Ascending aorta (tissue), 2 donors: ENCODE data around the gene SLC25A13. TPM values are rescaled to one million over a fixed set of nuclear protein-coding genes. Genes with fewer than 3 reads are reported as not detected.

ENCODE experiments used
- DNase-seq, 2 donors: peaks; one replicate each; pipeline ENCODE4 v3.0.0-alpha.2; 2019; ENCODE audit warnings: low spot score in 2 of 2
- H3K27ac ChIP-seq, 2 donors: fragments of 200-600 bp; sonication (generic); one replicate each; pipeline ENCODE4 v1.5.1; 2016 to 2017; ENCODE audit warnings: mild to moderate bottlenecking in 1 of 2
- H3K27me3 ChIP-seq: fragments of 200-600 bp; sonication (generic); one replicate; pipeline ENCODE4 v1.5.1; 2017
- H3K36me3 ChIP-seq, 2 donors: fragments of 200-600 bp; sonication (generic); one replicate each; pipeline ENCODE4 v1.5.1; 2016
- H3K4me1 ChIP-seq, 2 donors: fragments of 200-600 bp; sonication (generic); one replicate each; pipeline ENCODE4 v1.5.1; 2016 to 2017; ENCODE audit warnings: mild to moderate bottlenecking in 1 of 2
- H3K4me3 ChIP-seq, 2 donors: fragments of 200-600 bp; sonication (generic); one replicate each; pipeline ENCODE4 v1.5.1; 2016 to 2017; ENCODE audit warnings: mild to moderate bottlenecking in 1 of 2
- H3K9me3 ChIP-seq, 2 donors: fragments of 200-600 bp; sonication (generic); one replicate each; pipeline ENCODE4 v1.5.1; 2016
- intact Hi-C: fragments of 100-400 bp; cut with DNase I; formaldehyde crosslinking; loops from one replicate; pipeline ENCODE4 v1.15.1; 2023
- total RNA-seq: library from RNA; depleted of rRNA; stranded (reverse); fragments of >200 nt; gene quantifications from one replicate; pipeline ENCODE4 v1.1.0, GENCODE V29; 2016
- TF ChIP-seq, protein P1 (sequence below), 3 experiments: fragments of 200-600 bp in 2 of 3; fragments of 450-650 bp in 1 of 3; sonication (generic) in 2 of 3; IDR thresholded peaks; one replicate each; pipeline ENCODE4 v1.5.1; 2016 to 2019; ENCODE audit warnings: antibody characterized with exemption in 3 of 3, mild to moderate bottlenecking in 1 of 3, moderate library complexity in 1 of 3

The SLC25A13 gene
- total RNA-seq, 1 donor from 2014 or later = 5.6 TPM

DNA sequence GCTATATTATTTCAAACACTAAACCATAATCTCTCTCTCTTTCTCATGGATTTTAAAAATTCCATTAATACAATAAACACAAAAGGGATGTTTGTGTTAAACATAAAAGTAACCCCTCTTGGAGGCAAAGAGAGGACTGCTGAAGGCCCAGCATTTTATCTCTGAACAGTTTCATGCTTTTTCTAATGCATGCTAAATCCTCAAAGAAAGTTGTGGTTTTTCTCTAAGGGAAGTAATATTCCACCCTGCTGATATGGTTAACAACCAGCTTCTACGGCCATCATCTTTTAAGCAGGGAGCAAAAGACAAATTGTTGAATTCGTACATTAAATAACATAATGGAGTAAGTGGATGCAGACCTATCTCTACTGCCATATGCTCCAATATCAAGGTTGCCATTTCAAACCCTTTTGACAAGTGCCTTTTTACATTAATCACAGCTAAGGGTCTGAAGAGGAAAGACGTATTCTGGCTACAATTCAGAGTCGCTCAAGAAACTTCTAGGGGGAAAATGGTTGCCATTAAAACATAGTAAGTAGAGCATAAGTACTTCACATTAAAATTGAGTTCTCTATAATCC is 103.1 kb downstream of the SLC25A13 start:
- no peak for DNase-seq
- H3K4me1 ChIP-seq = no peaks in the 10 kb centered on the region
- H3K4me3 ChIP-seq = no peak overlapping the region
- TF ChIP-seq, protein P1, sequence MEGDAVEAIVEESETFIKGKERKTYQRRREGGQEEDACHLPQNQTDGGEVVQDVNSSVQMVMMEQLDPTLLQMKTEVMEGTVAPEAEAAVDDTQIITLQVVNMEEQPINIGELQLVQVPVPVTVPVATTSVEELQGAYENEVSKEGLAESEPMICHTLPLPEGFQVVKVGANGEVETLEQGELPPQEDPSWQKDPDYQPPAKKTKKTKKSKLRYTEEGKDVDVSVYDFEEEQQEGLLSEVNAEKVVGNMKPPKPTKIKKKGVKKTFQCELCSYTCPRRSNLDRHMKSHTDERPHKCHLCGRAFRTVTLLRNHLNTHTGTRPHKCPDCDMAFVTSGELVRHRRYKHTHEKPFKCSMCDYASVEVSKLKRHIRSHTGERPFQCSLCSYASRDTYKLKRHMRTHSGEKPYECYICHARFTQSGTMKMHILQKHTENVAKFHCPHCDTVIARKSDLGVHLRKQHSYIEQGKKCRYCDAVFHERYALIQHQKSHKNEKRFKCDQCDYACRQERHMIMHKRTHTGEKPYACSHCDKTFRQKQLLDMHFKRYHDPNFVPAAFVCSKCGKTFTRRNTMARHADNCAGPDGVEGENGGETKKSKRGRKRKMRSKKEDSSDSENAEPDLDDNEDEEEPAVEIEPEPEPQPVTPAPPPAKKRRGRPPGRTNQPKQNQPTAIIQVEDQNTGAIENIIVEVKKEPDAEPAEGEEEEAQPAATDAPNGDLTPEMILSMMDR (IDR thresholded peaks at IDR 0.05) = no peak
- H3K36me3 ChIP-seq = no peaks in the 10 kb centered on the region
- intact Hi-C loops = no loop called here
- H3K27ac ChIP-seq = no peak overlapping the region
- no peaks in the 10 kb centered on the region for H3K9me3 ChIP-seq
- H3K27me3 ChIP-seq = no peaks in the 10 kb centered on the region

DNA sequence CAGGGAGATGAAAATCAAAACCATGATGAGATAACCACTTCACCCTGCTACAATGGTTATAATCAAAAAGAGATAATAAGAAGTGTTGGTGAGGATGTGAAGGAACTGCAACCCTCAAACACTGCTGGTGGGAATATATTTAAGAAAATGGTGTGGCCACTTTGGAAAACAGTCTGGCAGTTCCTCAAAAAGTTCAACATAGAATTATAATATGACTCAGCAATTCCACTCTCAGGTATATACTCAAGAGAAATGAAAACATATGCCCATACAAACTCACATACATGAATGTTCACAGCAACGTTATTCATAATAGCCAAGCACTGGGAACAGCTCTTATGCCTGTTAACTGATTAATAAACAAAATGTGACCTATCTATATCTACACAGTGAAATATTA is 104.8 kb downstream of the SLC25A13 start:
- intact Hi-C loops = no loop called here
- H3K4me1 ChIP-seq = no peaks in the 10 kb centered on the region
- H3K27me3 ChIP-seq = no peaks in the 10 kb centered on the region
- H3K4me3 ChIP-seq = no peak overlapping the region
- H3K36me3 ChIP-seq = no peaks in the 10 kb centered on the region
- no peak overlapping the region for H3K27ac ChIP-seq
- TF ChIP-seq, protein P1 (IDR thresholded peaks at IDR 0.05) = no peak
- no peaks in the 10 kb centered on the region for H3K9me3 ChIP-seq
- DNase-seq = no peak

DNA sequence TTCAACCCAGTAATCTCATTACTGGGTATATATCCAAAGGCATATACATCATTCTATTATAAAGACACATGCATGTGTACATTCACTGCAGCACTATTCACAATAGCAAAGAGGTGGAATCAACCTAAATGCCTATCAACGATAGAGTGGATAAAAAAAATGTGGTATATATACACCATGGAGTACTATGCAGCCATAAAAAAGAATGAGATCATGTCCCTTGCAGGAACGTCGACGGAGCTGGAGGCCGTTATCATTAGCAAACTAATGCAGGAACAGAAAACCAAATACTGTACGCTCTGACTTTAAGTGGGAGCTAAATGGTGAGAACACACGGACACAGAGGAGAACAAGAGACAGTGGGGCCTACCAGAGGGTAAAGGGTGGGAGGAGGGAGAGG is 105.5 kb downstream of the SLC25A13 start:
- intact Hi-C loops = no loop called here
- Histone ChIP-seq H3K36me3 (no peaks in the 10 kb centered on the region), H3K4me3 (no peak overlapping the region), H3K27ac (no peak overlapping the region), H3K27me3 (no peaks in the 10 kb centered on the region), H3K9me3 (no peaks in the 10 kb centered on the region), H3K4me1 (no peaks in the 10 kb centered on the region)
- TF ChIP-seq, protein P1 (IDR thresholded peaks at IDR 0.05) = no peak
- DNase-seq = no peak

DNA sequence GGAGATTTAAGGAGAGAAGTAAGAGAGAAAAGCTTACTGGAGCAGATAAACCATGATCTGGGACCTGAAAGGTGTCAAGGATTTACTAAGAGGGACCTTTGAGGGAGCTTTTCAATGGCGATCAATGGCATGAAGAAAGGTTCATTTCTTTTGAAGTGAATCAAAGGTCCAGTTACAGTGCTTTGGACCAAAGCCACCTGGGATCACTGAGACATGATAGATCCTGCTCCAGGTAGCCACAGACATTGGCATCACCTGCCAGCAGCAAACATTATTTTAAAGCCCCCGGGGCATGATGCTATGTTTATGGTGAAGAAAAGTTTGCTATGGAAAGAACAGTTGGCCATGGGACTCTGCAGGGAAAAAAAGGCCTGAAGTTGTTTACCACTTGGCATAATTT is 109.4 kb downstream of the SLC25A13 start:
- H3K9me3 ChIP-seq = no peaks in the 10 kb centered on the region
- TF ChIP-seq, protein P1 (IDR thresholded peaks at IDR 0.05) = no peak
- intact Hi-C loops = loop anchor here (2.0 kb wide), 1 partner anchor 48 kb away; no protein-coding TSS in a partner anchor
- H3K27me3 ChIP-seq = no peaks in the 10 kb centered on the region
- no peaks in the 10 kb centered on the region for H3K4me1 ChIP-seq
- H3K4me3 ChIP-seq = no peak overlapping the region
- peaks cover 0 to 10% of the 10 kb centered on the region in 2 donors for H3K36me3 ChIP-seq
- DNase-seq = no peak
- no peak overlapping the region for H3K27ac ChIP-seq

DNA sequence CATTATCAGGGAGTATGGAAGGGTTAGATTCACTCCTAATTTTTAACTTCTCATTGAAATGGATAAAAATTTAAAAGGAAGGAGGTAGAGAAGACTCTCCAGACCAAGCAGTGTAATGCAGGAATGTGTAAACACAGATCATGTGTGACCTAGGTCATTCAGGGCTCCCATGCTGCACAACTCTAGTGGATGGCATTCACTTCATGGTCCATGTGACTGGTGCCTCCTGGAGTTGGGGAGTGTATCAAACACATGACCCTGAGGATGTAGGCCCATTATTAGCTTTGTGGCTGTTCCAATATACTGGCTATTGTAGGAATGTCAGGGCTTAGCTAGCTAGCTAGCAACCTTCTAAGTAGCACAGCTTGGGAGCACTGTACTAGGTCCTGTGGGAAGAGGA is 109.9 kb downstream of the SLC25A13 start:
- no peak for DNase-seq
- H3K9me3 ChIP-seq = no peaks in the 10 kb centered on the region
- H3K27me3 ChIP-seq = no peaks in the 10 kb centered on the region
- TF ChIP-seq, protein P1 (IDR thresholded peaks at IDR 0.05) = no peak
- no peak overlapping the region for H3K4me3 ChIP-seq
- peaks cover 0 to 10% of the 10 kb centered on the region in 2 donors for H3K36me3 ChIP-seq
- no peak overlapping the region for H3K27ac ChIP-seq
- intact Hi-C loops = loop anchor here (2.0 kb wide), 1 partner anchor 47 kb away; no protein-coding TSS in a partner anchor
- H3K4me1 ChIP-seq = no peaks in the 10 kb centered on the region

DNA sequence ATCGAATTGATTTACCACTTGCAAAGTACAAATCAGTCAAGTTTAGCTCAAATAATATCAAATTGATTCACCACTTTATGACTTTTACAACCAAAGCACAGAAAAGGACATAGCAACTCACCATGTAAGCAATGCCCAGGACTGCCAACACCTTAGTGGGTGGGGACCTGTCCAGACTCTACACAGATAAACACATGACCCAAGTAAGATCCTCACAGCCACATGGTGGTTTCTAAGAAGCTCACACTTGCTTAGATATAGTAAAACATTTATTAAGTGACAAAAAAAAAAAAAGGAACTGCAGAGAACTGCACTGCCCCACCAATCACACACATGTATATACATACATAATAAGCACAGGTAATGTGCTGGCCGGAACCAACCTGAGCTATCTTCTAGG is 116.2 kb downstream of the SLC25A13 start:
- intact Hi-C loops = no loop called here

More for the DNA sequence above, 116.2 kb downstream of the SLC25A13 start:
- Histone ChIP-seq H3K36me3 (peaks cover 0 to 13% of the 10 kb centered on the region in 2 donors), H3K4me3 (no peak overlapping the region), H3K27me3 (no peaks in the 10 kb centered on the region), H3K27ac (no peak overlapping the region), H3K4me1 (no peaks in the 10 kb centered on the region), H3K9me3 (no peaks in the 10 kb centered on the region)
- TF ChIP-seq, protein P1 (IDR thresholded peaks at IDR 0.05) = no peak
- DNase-seq = no peak
